Activated gamma-delta T cell treated with Interleukin-2 at 50 U/mL for 16 hours (primary cell): ENCODE results near the gene DST.

Experiments used
- DNase-seq: peaks from one replicate; pipeline ENCODE4 v3.0.0-alpha.2; 2020

The DST gene

GRCh38 chr6:56424542-56425083, 218.1 kb downstream of the DST start:
- DNase-seq, result no peak

GRCh38 chr6:56424064-56424463, 218.6 kb downstream of the DST start:
- DNase-seq, result no peak

GRCh38 chr6:56420296-56420695, 222.4 kb downstream of the DST start:
- no peak for DNase-seq

- no peak for DNase-seq
Observed at GRCh38 chr6:56419191-56419590, 223.5 kb downstream of the DST start.

- DNase-seq, result no peak
Observed at GRCh38 chr6:56417823-56418222, 224.9 kb downstream of the DST start.

- no peak for DNase-seq
Observed at GRCh38 chr6:56416247-56416646, 226.4 kb downstream of the DST start.

- no peak for DNase-seq
Observed at GRCh38 chr6:56408976-56409375, 233.7 kb downstream of the DST start.
